ENCODE results near the gene TTLL5. TPM values are rescaled to one million over a fixed set of nuclear protein-coding genes. Genes with fewer than 3 reads are reported as not detected.

The TTLL5 gene
- total and polyA plus RNA-seq, 2 of the 13 experiments (the other 11 are each of a cell fraction or from before 2014, with no cell fraction given), result 11.8 to 18.8 TPM

GRCh38 chr14:75619548-75619947 is 41.5 kb upstream of the TTLL5 start (continued):
- no peak for TF ChIP-seq SNAPC5 (CRISPR knock-in tag; IDR thresholded peaks at IDR 0.05; ENCODE audit: borderline replicate concordance)

- WGBS (ENCODE audit: low lambda C conversion rate), result 100% methylated on average over 3 of the region's 3 CpGs
- no peak for FAIRE-seq
- BruUV-seq (replicated peaks), result no TSS peak
- no peaks in the 10 kb centered on the region for H3K9me3 ChIP-seq (ENCODE audit: low read length)
- no peaks in the 10 kb centered on the region for H3K27me3 ChIP-seq (ENCODE audit: control insufficient read depth in 1 of 2, insufficient read depth in 2 of 2, low read length in 2 of 2)
- no peaks in the 10 kb centered on the region for H3K79me2 ChIP-seq (ENCODE audit: insufficient read depth, low read length)
- no peak overlapping the region for H2AFZ ChIP-seq (ENCODE audit: low read length)
- DNase-seq (ENCODE audit: low spot score), result no peak
- ChIA-PET CTCF (ENCODE audit: low intra/inter-chr PET ratio, low total read pairs) (no interaction called here), POLR2A (interaction anchor here (6.1 kb wide), 1 partner anchor 25 kb away, joined by 47 read pairs; no protein-coding TSS in a partner anchor)
- intact Hi-C loops (cut with micrococcal nuclease; ENCODE audit: unreplicated experiment) (no loop called here), in situ Hi-C loops (cut with HindIII; ENCODE audit: extremely low pct_ligation_motif_present, low pct_unique_long_range_greater_than_20kb) (no loop called here)
- no peak overlapping the region for H3K4me2 ChIP-seq (ENCODE audit: low read depth, low read length)
- H3K4me3 ChIP-seq (replicated peaks in 1 of 3; ENCODE audit: insufficient read depth in 1 of 3, low read depth in 2 of 3, low read length in 3 of 3), result no peak overlapping the region
- H3K4me1 ChIP-seq (ENCODE audit: insufficient read depth, low read length), result peaks cover 71% of the 10 kb centered on the region
- TF ChIP-seq ZNF749 (CRISPR knock-in tag; IDR thresholded peaks at IDR 0.05; ENCODE audit: borderline replicate concordance) (no peak), GTF3A (CRISPR knock-in tag; conservative IDR thresholded peaks at IDR 0.05) (no peak), TFDP1 (CRISPR knock-in tag; IDR thresholded peaks at IDR 0.05; ENCODE audit: borderline replicate concordance) (no peak), HDAC2 (CRISPR knock-in tag; IDR thresholded peaks at IDR 0.05) (no peak), POGK (CRISPR knock-in tag; conservative IDR thresholded peaks at IDR 0.05) (no peak), ZFP91 (CRISPR knock-in tag; IDR thresholded peaks at IDR 0.05; ENCODE audit: borderline replicate concordance) (no peak), ZBTB49 (CRISPR knock-in tag; IDR thresholded peaks at IDR 0.05; ENCODE audit: borderline replicate concordance) (no peak)
- no peak for ATAC-seq
- no peaks in the 10 kb centered on the region; a peak in 1 of 5 replicates for H3K36me3 ChIP-seq (replicated peaks in 1 of 2; ENCODE audit: control insufficient read depth in 1 of 2, insufficient read depth in 2 of 2, low read length in 2 of 2)
- no peaks in the 10 kb centered on the region for H4K20me1 ChIP-seq (ENCODE audit: insufficient read depth, low read length)
- no peak overlapping the region for H3K9ac ChIP-seq (ENCODE audit: insufficient read depth, low read depth, low read length)
- no peak overlapping the region for H3K27ac ChIP-seq (ENCODE audit: extremely low read length, insufficient read depth, low read length)
Observed at GRCh38 chr14:75625034-75625433, 36.0 kb upstream of the TTLL5 start.
